Head of caudate nucleus (tissue), 42 donors: ENCODE measurements around the gene PCED1B.
A peak's percentile ranks its signal among the peaks of the same experiment; 100 is the strongest.
"Not testable (repeated sequence)": the region's sequence is repeated elsewhere in the genome, so short reads cannot be mapped to it uniquely, and the experiment has no call there.

Source experiments
- DNase-seq, 42 donors: peaks; one replicate each; pipeline versions ENCODE4 v3.0.0 to v3.0.0-alpha.2; 2020 to 2021; ENCODE audit warnings: mixed read lengths in 7 of 42
- intact Hi-C: fragments of 100-400 bp; cut with DNase I; formaldehyde crosslinking; loops from one replicate; pipeline ENCODE4 v1.15.0; 2022

Gene PCED1B, protein sequence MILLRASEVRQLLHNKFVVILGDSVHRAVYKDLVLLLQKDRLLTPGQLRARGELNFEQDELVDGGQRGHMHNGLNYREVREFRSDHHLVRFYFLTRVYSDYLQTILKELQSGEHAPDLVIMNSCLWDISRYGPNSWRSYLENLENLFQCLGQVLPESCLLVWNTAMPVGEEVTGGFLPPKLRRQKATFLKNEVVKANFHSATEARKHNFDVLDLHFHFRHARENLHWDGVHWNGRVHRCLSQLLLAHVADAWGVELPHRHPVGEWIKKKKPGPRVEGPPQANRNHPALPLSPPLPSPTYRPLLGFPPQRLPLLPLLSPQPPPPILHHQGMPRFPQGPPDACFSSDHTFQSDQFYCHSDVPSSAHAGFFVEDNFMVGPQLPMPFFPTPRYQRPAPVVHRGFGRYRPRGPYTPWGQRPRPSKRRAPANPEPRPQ

DNA sequence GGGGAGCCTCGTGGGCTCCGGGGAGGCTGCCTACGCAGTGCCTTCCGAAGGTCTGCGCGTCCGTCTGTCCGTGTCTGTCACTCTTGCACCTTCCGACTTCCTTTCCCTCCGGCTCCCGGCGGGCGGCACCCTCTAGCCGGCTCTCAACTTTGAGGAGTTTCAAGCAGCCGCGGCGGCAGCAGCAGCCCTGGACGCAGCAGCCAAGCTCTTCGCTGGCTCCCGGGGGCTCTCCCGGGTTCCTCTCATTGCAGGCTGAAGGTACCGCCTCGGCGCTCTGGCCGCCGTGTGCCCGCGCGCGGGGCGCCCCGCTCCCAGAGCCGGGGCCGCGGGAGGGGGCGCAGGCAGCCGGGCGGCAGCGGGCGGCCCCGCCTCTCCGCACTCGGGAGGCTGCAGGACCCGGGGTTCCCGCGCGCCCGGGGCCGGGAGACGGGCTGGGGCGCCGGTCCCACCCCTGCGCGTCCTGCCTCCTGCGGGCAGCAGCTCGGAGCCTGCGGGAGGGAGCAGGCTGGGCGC, at the start of gene PCED1B, which contains the start of gene AMIGO2:
PCED1B (plus strand) TSS at position 154 of the 513 bp plus-strand sequence. CDS start 155,443 bp downstream, outside the sequence.
AMIGO2 (minus strand) TSS at position 492 of the 513 bp plus-strand sequence. CDS start 957 bp downstream, outside the sequence.
- intact Hi-C loops, result no loop called here
- peak; percentile 30 to 86 (median 68) for DNase-seq

DNA sequence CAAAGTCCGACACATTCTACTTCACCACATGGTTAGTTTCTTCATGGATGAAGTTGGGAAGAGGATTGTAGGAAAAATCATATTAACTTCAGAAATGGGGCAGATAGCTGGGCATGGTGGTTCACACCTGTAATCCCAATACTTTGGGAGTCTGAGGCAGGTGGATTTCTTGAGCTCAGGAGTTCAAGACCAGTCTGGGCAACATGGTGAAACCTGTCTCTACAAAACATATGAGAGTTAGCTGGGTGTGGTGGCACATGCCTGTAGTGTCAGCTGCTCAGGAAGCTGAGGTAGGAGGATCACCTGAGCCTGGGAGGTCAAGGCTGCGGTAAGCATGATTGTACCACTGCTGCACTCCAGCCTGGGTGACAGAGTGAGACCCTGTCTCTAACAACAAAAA, 49.5 kb upstream of the PCED1B start:
- intact Hi-C loops, result loop anchor here (10.0 kb wide), 1 partner anchor 355 kb away; no protein-coding TSS in a partner anchor
- DNase-seq, result no peak

DNA sequence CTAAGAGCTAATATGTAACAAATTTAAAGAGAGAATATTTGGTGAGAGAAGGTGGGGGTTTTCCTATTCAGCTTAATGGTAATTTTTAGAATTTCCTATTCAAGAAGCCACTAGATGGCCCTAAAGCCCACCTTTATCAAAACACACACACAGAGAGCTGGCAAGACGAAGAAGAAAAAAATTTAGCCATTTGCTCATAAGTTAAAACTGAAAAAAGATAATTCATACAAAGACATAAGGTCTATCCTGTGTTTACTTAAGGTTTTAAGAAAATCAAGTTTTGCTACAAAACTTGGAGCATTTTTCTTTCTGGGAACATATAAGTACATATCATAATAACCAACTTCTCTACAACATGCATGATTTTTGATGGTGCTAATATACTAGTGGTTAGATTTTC, 46.8 kb upstream of the PCED1B start:
- intact Hi-C loops, result no loop called here
- peak in 6 of 42 donors; percentile 3 to 20 (median 8) for DNase-seq

DNA sequence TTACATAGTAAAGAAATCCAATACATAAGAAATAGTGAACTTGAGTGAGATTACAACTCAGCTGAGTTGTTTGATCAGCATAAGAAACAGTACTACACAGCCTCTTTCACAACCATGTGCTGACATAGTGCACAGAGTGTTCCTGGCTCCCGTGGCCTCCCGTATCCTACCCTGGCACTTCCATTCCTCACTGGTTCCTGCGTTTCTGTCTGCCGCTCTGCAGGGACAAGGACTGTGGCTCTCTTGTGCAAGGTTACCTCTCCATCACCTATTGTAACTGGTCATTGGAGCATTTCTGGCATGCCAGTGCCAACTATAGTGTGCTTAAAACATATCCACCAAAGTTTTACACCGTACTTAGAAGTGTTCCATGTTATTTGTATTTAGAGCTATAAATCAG, 46.3 kb upstream of the PCED1B start:
- peak in 4 of 42 donors; percentile 1 to 37 (median 12) for DNase-seq
- intact Hi-C loops, result no loop called here

DNA sequence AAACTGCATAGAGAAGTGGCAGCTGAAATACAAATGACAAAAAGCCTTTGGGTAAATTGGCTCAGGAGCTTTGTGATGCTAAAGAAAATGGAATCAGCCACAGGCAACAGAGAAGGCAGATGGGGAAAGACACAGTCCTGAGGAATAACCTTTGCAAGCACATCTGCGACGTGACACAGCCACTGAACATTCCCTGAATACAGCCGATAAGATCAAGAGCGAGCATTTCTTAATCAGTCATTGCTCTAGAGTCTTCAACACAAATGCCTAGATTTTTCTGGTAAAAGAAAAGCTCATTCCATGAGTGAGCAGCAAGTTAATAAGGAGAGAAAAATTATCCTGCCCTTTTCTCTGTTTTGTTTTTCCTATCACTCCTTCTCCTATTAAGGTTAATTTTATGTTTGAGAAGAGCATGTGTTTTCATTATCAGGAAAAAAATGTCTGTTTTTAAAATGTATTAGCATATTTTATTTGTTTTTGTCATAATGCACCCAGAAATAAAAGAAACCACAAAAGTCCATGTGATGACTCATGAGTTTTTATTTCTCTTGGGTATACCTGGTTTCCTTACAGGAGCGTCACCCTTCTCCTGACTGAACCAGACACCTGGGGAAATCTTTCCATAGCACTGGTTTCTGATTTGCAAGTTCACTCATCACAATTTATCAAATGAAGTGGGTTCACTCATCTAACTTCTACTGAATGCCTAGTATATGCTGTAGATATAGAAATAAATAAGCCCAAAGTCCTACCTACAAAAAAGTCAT, 45.4 kb upstream of the PCED1B start:
- no peak for DNase-seq
- intact Hi-C loops, result no loop called here

DNA sequence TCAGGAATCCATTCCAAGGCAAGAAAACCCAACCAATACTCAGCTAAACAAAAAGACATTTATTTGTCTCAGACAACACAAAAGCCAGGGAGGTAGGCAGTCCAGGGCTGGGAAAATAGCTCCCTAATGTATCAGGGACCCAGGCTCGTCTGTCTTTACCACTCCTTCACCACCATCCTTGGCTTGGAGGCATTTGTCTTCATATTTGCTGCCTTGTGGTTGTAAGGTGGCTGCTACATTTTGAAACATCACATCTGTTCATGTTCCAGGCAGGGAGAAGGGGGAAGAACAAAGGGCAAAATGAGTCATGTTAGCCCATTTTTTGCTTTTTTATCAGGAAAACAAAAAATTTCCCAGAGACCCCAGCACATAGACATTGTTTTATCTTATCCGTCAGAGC, 44.8 kb upstream of the PCED1B start:
- DNase-seq, result no peak
- intact Hi-C loops, result no loop called here

DNA sequence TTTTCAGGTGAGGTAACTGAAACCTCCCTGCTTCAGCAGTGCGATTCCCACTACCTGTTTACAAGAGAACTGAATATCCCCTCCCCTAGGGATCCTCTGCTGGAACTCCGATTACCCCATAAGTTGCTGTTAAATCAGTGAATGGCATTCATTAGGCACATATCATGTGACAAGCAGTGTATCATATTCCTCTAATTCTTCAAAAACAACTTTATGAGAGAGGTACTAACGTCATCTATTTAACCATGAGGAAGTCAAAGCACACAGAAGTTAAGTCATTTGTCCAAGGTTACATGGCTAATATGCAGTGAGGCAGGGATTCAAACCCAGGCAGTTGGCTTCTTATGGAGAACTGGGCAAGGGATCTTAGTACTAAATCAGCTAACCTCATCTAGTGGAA, 43.9 kb upstream of the PCED1B start:
- intact Hi-C loops, result no loop called here
- DNase-seq, result no peak

DNA sequence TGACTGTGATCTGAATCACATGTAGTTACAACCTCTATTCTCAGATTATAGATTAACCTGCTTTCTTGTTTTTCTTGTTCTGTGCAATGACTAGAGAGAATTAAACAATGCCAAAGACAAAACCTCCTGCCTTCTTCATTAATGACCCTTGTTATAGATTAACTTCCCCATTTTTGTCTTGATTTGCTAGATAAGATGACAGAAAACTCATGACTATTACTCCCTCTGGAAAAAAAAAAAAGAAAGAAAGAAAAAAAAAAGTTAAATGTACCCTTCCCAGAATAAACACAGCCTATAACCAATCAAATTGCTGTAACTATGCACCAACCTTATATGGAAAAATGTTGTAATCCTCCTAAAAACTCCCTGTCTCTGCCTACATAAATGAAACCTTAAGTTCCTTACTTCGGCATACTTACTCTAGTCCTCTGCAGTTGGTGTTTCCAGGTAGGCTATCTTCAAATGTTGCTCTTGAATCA, 41.1 kb upstream of the PCED1B start:
- DNase-seq, result no peak
- intact Hi-C loops, result no loop called here

DNA sequence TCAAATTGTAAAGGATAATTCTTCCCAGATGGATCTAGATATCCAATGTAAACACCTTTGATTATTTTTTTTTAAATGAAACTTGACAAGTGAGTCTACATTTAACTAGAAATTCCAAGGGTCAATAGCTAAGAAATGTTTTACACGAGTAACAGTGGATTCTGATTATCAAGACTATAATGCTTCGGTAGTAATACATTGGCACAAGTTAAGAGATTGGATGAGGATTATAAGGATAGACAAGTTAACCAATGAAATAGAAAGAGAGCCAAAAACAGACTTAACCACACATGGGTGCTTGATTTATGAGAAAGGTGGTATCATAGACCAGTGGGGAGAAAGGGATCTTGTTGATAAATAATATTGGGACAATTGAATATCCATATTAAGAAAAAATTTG, 40.3 kb upstream of the PCED1B start:
- DNase-seq, result no peak
- intact Hi-C loops, result no loop called here

DNA sequence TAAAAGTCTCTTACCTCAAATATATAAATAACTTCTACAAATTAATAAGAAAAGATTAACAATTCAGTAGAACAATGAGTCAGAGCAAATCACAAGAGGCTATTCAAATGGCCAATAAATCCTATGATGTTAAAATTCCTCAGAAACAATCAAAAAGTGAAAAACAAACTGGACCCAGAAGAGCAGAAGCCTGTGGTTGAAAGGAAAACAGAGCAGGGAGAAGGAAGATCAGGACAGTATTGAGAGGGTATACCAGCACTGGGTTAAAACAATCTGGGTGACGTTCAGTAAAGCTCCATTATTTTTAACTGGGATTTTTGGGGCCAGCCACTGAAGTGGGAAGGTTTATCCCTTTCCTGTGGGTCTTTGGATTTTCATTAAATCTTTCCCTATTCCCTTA, 39.7 kb upstream of the PCED1B start:
- intact Hi-C loops, result no loop called here
- no peak for DNase-seq

DNA sequence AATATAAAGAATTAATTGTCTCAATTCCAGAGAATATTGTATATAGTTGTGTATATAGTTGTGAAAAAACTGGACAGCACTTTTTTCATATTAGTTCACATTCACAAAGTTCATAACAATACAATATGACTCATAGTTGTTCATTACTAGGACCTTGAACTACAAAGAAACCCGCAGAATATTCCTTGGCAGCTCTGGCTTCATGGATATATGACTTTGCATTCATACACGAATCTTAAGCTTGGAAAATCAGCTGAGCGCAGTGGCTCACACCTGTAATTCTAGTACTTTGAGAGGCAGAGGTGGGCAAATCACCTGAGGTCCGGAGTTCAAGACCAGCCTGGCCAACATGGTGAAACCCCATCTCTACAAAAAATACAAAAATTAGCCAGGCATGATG, 38.1 kb upstream of the PCED1B start:
- no peak for DNase-seq
- intact Hi-C loops, result no loop called here

DNA sequence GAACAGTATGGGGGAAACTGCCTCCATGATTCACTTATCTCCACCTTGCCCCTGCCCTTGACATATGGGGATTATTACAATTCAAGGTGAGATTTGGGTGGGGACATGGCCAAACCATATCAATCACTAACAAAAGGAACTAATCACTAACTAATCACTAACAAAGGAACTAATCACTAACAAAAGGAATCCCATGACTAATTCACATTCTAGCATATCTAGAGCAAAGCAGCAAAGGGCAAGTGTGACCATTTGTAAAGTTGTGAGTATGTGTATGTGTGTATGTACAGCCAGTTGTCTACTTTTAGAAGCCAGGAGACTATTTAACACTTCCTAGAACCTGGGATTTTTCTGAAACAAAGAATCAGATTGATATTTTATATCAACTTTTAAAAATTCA, 30.9 kb upstream of the PCED1B start:
- DNase-seq, result no peak
- intact Hi-C loops, result no loop called here

DNA sequence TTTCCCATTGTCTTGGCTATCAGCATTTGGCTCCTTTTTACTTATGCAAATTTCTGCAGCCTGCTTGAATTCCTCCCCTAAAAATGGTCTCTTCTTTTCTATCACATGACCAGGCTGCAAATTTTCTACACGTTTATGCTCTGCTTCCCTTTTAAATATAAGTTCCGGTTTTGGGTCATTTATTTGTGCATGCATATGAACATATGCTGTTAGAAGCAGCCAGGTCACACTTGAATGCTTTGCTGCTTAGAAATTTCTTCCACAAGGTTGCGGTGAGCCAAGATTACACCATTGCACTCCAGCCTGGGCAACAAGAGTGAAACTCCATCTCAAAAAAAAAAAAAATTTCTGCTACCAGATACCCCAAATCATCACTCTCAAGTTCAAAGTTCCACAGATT, 28.1 kb upstream of the PCED1B start:
- intact Hi-C loops, result not testable (repeated sequence)

DNA sequence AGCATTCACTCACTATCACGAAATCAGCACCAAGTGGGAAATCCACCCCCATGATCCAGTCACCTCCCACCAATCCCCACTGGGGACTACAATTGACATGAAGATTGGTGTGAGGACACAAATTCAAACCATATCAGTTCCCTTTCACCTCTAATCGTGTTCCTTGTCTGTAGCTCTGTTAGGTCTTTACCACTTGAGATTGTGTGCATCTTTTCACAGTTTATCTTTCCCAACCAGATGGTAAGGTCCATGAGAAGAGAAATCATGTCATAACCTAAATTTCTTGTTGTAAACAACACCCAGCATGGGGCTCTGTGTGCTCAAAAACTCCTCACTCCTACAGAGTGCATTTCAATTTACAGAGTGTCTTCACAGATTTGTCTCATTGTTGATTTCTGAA, 27.1 kb upstream of the PCED1B start:
- intact Hi-C loops, result no loop called here
- DNase-seq, result no peak

More for the DNA sequence above, 28.1 kb upstream of the PCED1B start:
- DNase-seq, result not testable (repeated sequence)

DNA sequence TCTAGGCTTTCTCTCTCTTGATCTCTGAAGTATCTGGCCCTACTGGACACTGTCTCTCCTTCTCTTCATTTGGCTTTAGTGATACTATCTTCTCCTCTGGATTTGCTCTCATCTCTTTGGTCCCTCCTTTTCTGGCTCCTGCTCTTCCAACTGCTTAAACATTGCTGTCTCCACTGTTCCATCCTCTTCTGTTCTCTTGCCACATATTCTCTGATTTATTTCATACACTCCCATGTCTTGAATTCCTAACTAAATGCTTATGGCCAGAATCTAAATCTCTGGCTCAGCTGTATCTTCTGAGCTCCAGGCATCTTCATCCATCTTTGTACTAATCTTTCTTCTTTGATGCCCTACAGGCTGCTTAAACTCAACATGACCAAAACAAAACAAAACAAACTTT, 25.5 kb upstream of the PCED1B start:
- intact Hi-C loops, result no loop called here

DNA sequence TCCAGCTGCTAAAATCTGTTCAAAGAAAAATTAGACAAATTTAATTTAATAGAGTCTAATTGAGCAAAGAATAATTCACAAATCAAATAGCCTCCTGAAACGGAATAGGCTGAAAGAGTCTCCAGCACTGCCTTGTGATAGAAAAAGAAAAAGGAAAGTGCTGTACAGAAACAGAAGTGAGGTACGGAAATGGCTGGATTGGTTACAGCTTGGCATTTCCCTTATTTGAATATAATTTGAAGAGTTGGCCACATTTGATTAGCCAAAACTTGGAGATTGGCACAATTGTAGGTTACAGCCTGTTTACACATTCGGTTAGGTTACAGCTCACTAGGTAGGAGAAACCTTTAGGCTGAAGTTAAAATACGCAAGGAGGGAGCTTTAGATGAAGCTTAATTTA, 24.8 kb upstream of the PCED1B start:
- intact Hi-C loops, result no loop called here
- no peak for DNase-seq

More for the DNA sequence above, 25.5 kb upstream of the PCED1B start:
- DNase-seq, result no peak

DNA sequence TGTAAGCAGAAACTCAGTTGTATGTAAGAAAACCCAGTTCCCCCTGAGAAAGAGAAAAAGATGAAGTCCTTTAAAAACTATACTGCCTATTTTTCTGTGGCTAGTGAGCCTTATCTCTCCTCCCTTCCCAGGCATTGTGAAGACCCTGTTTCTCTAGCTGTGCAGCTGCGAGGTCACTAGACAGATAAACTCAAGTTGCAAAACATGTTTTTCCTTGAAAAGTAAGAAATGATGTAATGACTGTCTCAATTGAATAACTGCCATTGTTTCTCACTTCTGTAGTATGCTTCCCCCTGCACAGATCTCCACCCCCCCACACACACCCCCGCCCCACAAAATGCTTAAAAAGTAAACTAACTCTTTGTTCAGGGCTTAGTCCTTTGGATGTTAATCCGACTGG, 23.6 kb upstream of the PCED1B start:
- intact Hi-C loops, DNase-seq: not testable (repeated sequence)

DNA sequence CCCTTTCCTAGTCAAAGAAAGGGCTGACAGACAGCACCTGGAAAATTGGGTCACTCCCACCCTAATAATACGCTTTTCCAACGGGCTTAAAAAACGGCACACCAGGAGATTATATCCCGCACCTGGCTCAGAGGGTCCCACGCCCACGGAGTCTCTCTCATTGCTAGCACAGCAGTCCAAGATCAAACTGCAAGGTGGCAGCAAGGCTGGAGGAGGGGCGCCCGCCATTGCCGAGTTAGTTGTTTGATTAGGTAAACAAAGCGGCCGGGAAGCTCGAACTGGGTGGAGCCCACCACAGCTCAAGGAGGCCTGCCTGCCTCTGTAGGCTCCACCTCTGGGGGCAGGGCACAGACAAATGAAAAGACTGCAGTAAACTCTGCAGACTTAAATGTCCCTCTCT, 22.5 kb upstream of the PCED1B start:
- DNase-seq, intact Hi-C loops: not testable (repeated sequence)

DNA sequence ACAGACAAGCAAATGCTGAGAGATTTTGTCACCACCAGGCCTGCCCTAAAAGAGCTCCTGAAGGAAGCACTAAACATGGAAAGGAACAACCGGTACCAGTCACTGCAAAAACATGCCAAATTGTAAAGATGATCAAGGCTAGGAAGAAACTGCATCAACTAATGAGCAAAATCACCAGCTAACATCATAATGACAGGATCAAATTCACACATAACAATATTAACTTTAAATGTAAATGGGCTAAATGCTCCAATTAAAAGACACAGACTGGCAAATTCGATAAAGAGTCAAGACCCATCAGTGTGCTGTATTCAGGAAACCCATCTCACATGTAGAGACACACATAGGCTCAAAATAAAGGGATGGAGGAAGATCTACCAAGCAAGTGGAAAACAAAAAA, 20.8 kb upstream of the PCED1B start:
- DNase-seq, intact Hi-C loops: not testable (repeated sequence)

DNA sequence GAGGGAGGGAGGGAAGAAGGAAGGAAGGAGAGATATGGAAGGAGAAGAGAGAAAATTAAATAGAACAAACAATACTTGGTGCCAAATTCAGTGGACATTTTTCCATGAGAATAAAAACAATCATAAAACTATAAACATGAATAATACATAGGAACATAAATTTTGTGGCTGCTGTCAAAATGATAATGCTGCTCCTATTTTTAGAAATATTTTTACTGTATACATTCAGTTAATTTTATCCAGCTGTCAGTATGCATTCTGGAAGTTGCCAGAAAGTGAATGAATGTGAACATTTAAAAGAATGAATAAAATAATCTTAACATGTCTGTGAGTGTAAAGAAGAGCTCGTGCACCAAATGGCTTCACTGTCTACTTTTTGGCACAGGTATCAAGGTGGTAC, 13.9 kb upstream of the PCED1B start:
- intact Hi-C loops, result no loop called here
- DNase-seq, result no peak
